Trophoblast cell (in vitro differentiated cells and primary cell): Measurements from ENCODE around the gene HAPSTR1.

ENCODE experiments used
- DNase-seq, 2 donors: peaks; one replicate each; pipeline ENCODE4 v3.0.0-alpha.2; 2016
- H2AFZ ChIP-seq: 2 replicates; pipeline ENCODE4 v1.6.1; 2013; ENCODE audit warnings: low read length, moderate library complexity, mild to moderate bottlenecking; ENCODE audit not compliant: insufficient read depth, poor library complexity
- H2AK5ac ChIP-seq: 2 replicates; pipeline ENCODE4 v1.6.1; 2013; ENCODE audit warnings: mild to moderate bottlenecking, low read length
- H2BK120ac ChIP-seq: 2 replicates; pipeline ENCODE4 v1.6.1; 2013; ENCODE audit warnings: low read length, mild to moderate bottlenecking, moderate library complexity; ENCODE audit not compliant: insufficient read depth, poor library complexity
- H2BK12ac ChIP-seq: 2 replicates; pipeline ENCODE4 v1.6.1; 2013; ENCODE audit warnings: mild to moderate bottlenecking, low read length, moderate library complexity
- H2BK5ac ChIP-seq: 2 replicates; pipeline ENCODE4 v1.6.1; 2013; ENCODE audit warnings: low read length, low read depth, moderate library complexity, mild to moderate bottlenecking; ENCODE audit not compliant: poor library complexity
- H3K14ac ChIP-seq: 2 replicates; pipeline ENCODE4 v1.6.1; 2013; ENCODE audit warnings: mild to moderate bottlenecking, low read length
- H3K18ac ChIP-seq: 2 replicates; pipeline ENCODE4 v1.6.1; 2013; ENCODE audit warnings: mild to moderate bottlenecking, low read length
- H3K23ac ChIP-seq: 2 replicates; pipeline ENCODE4 v1.6.1; 2013; ENCODE audit warnings: low read length
- H3K27ac ChIP-seq: 2 replicates; pipeline ENCODE4 v1.5.1; 2013; ENCODE audit warnings: low read depth, mild to moderate bottlenecking, inconsistent platforms, low read length, moderate library complexity
- H3K27me3 ChIP-seq: 2 replicates; pipeline ENCODE4 v1.6.1; 2013; ENCODE audit warnings: inconsistent platforms, mild to moderate bottlenecking, low read length, moderate library complexity; ENCODE audit not compliant: insufficient read depth
- H3K36me3 ChIP-seq, 2 experiments: 1 replicate in 1 of 2; 2 replicates in 1 of 2; pipeline ENCODE4 v1.6.1; 2013; ENCODE audit warnings: low read length in 2 of 2, mild to moderate bottlenecking in 2 of 2, moderate library complexity in 1 of 2; ENCODE audit not compliant: insufficient read depth in 2 of 2, control insufficient read depth in 1 of 2
- H3K4ac ChIP-seq: 2 replicates; pipeline ENCODE4 v1.6.1; 2013; ENCODE audit warnings: low read depth, mild to moderate bottlenecking, low read length, moderate library complexity
- H3K4me1 ChIP-seq, 2 experiments: 1 replicate in 1 of 2; 2 replicates in 1 of 2; pipeline ENCODE4 v1.6.1; 2013; ENCODE audit warnings: low read length in 2 of 2, mild to moderate bottlenecking in 2 of 2, moderate library complexity in 1 of 2; ENCODE audit not compliant: insufficient read depth in 2 of 2, control insufficient read depth in 1 of 2
- H3K4me2 ChIP-seq: 2 replicates; pipeline ENCODE4 v1.6.1; 2013; ENCODE audit warnings: inconsistent platforms, mild to moderate bottlenecking, low read length, moderate library complexity
- H3K4me3 ChIP-seq: 2 replicates; pipeline ENCODE4 v1.5.1; 2013; ENCODE audit warnings: mild to moderate bottlenecking, low read depth, low read length, inconsistent platforms
- H3K79me1 ChIP-seq: one replicate; pipeline ENCODE4 v1.6.1; 2013; ENCODE audit warnings: low read length
- H3K79me2 ChIP-seq: 2 replicates; pipeline ENCODE4 v1.6.1; 2013; ENCODE audit warnings: low read length, mild to moderate bottlenecking; ENCODE audit not compliant: control insufficient read depth, insufficient read depth, poor library complexity
- H3K9ac ChIP-seq: 2 replicates; pipeline ENCODE4 v1.6.1; 2013; ENCODE audit warnings: mild to moderate bottlenecking, low read length
- H3K9me3 ChIP-seq: 2 replicates; pipeline ENCODE4 v1.6.1; 2013; ENCODE audit warnings: low read depth, mild to moderate bottlenecking, control low read depth, inconsistent platforms, low read length; ENCODE audit not compliant: insufficient read depth
- H4K12ac ChIP-seq: 2 replicates; pipeline ENCODE4 v1.6.1; 2013; ENCODE audit warnings: low read depth, mild to moderate bottlenecking, low read length, moderate library complexity
- H4K8ac ChIP-seq: 2 replicates; pipeline ENCODE4 v1.6.1; 2013; ENCODE audit warnings: low read depth, mild to moderate bottlenecking, low read length, moderate library complexity
- H4K91ac ChIP-seq: one replicate; pipeline ENCODE4 v1.6.1; 2013; ENCODE audit warnings: low read depth, mild to moderate bottlenecking, low read length, moderate library complexity
- WGBS: extraction: QIAGEN DNeasy Blood & Tissue Kit; methylation state at CpG from one replicate; pipeline ENCODE4 v1.1.7; 2013; ENCODE audit warnings: missing lambda C conversion rate; ENCODE audit not compliant: insufficient read length, insufficient coverage; ENCODE audit errors: extremely low coverage; 5-methylcytosine and 5-hydroxymethylcytosine counted together

HAPSTR1 gene

GRCh38 chr16:9061358-9061813 is 30.1 kb upstream of the HAPSTR1 start:
- H2AFZ ChIP-seq, result no peak overlapping the region
- no peak for DNase-seq
- WGBS, result no CpG with 5 or more reads among the region's 4 CpGs

DNA sequence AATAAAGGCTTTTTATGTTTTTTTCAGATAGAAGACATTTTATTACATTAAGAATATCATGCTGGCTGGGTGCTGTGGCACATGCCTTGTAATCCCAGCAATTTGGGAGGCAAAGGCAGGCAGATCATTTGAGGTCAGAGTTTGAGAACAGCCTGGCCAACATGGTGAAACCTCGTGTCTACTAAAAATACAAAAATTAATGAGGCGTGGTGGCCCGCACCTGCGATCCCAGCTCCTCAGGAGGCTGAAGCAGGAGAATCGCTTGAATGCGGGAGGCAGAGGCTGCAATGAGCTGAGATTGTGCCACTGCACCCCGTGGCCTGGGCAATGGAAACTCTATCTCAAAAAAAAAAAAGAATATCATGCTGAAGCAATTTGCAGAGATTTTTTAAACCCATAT is 29.1 kb upstream of the HAPSTR1 start:
- no peak overlapping the region for H3K27ac ChIP-seq
- no peaks in the 10 kb centered on the region for H3K9me3 ChIP-seq
- H3K4ac ChIP-seq, result no peak overlapping the region
- H3K4me3 ChIP-seq, result no peak overlapping the region
- H3K18ac ChIP-seq, result no peak overlapping the region
- H3K27me3 ChIP-seq, result no peaks in the 10 kb centered on the region
- no peak overlapping the region for H4K91ac ChIP-seq
- H3K4me2 ChIP-seq, result no peak overlapping the region
- no peak overlapping the region for H3K9ac ChIP-seq
- no peak overlapping the region for H3K14ac ChIP-seq
- no peak for DNase-seq
- no peak overlapping the region for H2BK120ac ChIP-seq
- no CpG with 5 or more reads among the region's 7 CpGs for WGBS
- no peak overlapping the region for H2BK5ac ChIP-seq
- H3K79me2 ChIP-seq, result no peaks in the 10 kb centered on the region
- no peak overlapping the region for H2BK12ac ChIP-seq
- no peaks in the 10 kb centered on the region for H3K36me3 ChIP-seq
- no peak overlapping the region for H2AK5ac ChIP-seq
- H3K4me1 ChIP-seq, result no peaks in the 10 kb centered on the region
- no peak overlapping the region for H3K23ac ChIP-seq
- no peak overlapping the region for H2AFZ ChIP-seq
- H4K8ac ChIP-seq, result no peak overlapping the region
- H4K12ac ChIP-seq, result no peak overlapping the region
- no peaks in the 10 kb centered on the region for H3K79me1 ChIP-seq

More at GRCh38 chr16:9061358-9061813, 30.1 kb upstream of the HAPSTR1 start:
- Histone ChIP-seq H3K4me1 (no peaks in the 10 kb centered on the region), H3K79me2 (no peaks in the 10 kb centered on the region), H2AK5ac (no peak overlapping the region), H4K91ac (no peak overlapping the region), H3K23ac (no peak overlapping the region), H2BK120ac (no peak overlapping the region), H3K4me3 (no peak overlapping the region), H3K9ac (no peak overlapping the region), H3K27ac (no peak overlapping the region), H3K79me1 (peaks cover 2% of the 10 kb centered on the region), H3K14ac (no peak overlapping the region), H4K12ac (no peak overlapping the region), H3K4ac (no peak overlapping the region), H3K36me3 (no peaks in the 10 kb centered on the region), H4K8ac (no peak overlapping the region), H2BK5ac (no peak overlapping the region), H3K9me3 (no peaks in the 10 kb centered on the region), H3K27me3 (no peaks in the 10 kb centered on the region), H3K18ac (no peak overlapping the region), H2BK12ac (no peak overlapping the region), H3K4me2 (no peak overlapping the region)

GRCh38 chr16:9065077-9065476 is 26.4 kb upstream of the HAPSTR1 start:
- Histone ChIP-seq H3K18ac (no peak overlapping the region), H3K36me3 (no peaks in the 10 kb centered on the region), H2AFZ (no peak overlapping the region), H3K4me1 (no peaks in the 10 kb centered on the region), H2BK12ac (no peak overlapping the region), H3K9ac (no peak overlapping the region), H3K23ac (no peak overlapping the region), H3K79me1 (no peaks in the 10 kb centered on the region), H3K4ac (no peak overlapping the region), H3K27ac (no peak overlapping the region), H3K4me2 (no peak overlapping the region), H3K4me3 (no peak overlapping the region), H3K9me3 (no peaks in the 10 kb centered on the region), H4K12ac (no peak overlapping the region), H2BK120ac (no peak overlapping the region), H4K8ac (no peak overlapping the region), H2BK5ac (no peak overlapping the region), H3K79me2 (no peaks in the 10 kb centered on the region), H2AK5ac (no peak overlapping the region), H3K27me3 (no peaks in the 10 kb centered on the region), H4K91ac (no peak overlapping the region), H3K14ac (no peak overlapping the region)
- no peak for DNase-seq
- no CpG with 5 or more reads among the region's 4 CpGs for WGBS

GRCh38 chr16:9068886-9069285 is 22.6 kb upstream of the HAPSTR1 start:
- Histone ChIP-seq H3K79me1 (peaks cover 4% of the 10 kb centered on the region), H3K27ac (no peak overlapping the region), H3K4me2 (no peak overlapping the region), H4K8ac (no peak overlapping the region), H3K9me3 (no peaks in the 10 kb centered on the region), H3K4me3 (no peak overlapping the region), H4K12ac (no peak overlapping the region), H3K27me3 (no peaks in the 10 kb centered on the region), H2AK5ac (no peak overlapping the region), H3K23ac (no peak overlapping the region), H3K18ac (no peak overlapping the region), H3K14ac (no peak overlapping the region), H3K79me2 (no peaks in the 10 kb centered on the region), H2BK5ac (no peak overlapping the region), H2AFZ (no peak overlapping the region), H3K4me1 (peaks cover 0 to 3% of the 10 kb centered on the region in 2 experiments), H3K4ac (no peak overlapping the region), H2BK120ac (no peak overlapping the region), H4K91ac (no peak overlapping the region), H3K36me3 (no peaks in the 10 kb centered on the region), H3K9ac (no peak overlapping the region), H2BK12ac (no peak overlapping the region)
- no CpG with 5 or more reads among the region's 2 CpGs for WGBS
- no peak for DNase-seq
